Measurements from ENCODE around the gene LAMA4.

Gene LAMA4

DNA sequence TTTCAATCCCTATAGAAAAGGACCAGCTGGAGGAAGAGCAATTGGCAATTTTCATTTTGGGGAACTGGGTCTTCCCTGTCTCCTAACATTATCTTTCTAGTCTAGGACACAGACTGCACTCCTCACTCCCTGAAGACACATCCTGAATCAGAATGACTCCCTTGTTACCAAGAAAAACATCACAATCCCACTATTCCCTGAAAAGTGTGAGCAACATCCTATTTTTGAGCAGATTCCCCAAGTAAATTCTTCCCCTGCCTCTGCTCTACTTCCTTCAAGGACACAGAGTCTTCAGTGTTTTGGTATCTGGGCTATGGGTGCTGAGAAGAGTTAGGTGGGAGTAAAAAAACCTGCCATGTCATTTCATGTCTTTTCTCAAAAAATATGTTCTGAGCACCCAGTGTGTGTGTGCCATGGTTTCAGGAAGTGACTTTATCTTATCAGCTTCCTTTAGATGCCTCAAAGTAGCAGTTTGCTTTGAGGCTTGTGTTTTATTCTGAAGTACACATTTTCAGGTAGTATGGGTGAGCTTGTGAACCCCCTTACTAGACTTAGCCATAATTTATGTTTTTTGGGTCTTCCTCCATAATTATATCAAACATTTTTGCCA lies 12.4 kb downstream of the LAMA4 start:
- no peak for DNase-seq (ENCODE audit: low read depth in 2 of 3, low spot score in 2 of 3)

DNA sequence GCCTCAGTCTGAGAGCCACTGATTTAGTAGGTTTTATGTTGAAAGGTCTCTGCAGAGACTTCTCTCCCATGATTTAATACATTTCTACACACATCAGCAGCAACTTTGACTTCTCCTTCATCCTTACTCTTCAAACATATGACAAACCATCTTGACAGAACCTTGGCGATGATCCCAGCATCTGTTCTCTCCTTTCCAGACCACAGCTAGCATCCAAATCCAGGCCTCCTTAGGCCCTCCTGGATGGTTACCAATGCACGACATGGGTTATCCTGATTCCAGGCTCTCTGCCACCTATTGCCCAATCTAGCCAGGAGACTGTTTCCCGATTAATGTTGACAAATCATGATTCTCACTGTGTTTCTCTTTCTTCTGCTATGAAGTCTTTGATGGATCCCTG lies 16.8 kb downstream of the LAMA4 start:
- no peak for DNase-seq (ENCODE audit: low read depth in 2 of 3, low spot score in 2 of 3)

GRCh38 chr6:112237066-112237465 lies 17.3 kb downstream of the LAMA4 start:
- no peak for DNase-seq (ENCODE audit: low read depth in 2 of 3, low spot score in 2 of 3)

DNA sequence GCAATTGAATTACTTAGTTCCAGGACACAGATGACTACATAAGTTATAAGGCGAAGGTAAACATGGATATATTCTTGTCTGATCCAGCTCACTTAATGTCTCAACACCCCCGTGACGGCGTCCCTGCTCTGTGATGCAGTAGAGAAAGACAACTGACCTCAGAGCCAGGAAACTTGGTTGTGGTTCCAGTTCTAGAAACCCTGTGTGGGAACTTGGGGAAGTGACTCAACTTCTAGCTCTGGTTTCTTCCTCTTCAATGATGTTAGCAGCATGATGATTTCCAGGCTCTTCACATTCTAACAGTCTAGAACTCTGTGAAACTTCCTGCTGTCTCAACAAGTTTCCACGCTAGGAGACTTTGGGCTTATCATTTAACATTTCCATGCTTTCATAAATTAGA lies 18.4 kb downstream of the LAMA4 start:
- DNase-seq (ENCODE audit: low read depth in 2 of 3, low spot score in 2 of 3): peak; percentile 25 to 36 (median 33)

GRCh38 chr6:112234601-112235000 lies 19.8 kb downstream of the LAMA4 start:
- DNase-seq (ENCODE audit: low read depth in 2 of 3, low spot score in 2 of 3): no peak

- DNase-seq (ENCODE audit: low read depth in 2 of 3, low spot score in 2 of 3): no peak
These were observed 20.5 kb downstream of the LAMA4 start for GRCh38 chr6:112233847-112234246.

GRCh38 chr6:112232845-112233256 lies 21.5 kb downstream of the LAMA4 start:
- DNase-seq (ENCODE audit: low read depth in 2 of 3, low spot score in 2 of 3): no peak

DNA sequence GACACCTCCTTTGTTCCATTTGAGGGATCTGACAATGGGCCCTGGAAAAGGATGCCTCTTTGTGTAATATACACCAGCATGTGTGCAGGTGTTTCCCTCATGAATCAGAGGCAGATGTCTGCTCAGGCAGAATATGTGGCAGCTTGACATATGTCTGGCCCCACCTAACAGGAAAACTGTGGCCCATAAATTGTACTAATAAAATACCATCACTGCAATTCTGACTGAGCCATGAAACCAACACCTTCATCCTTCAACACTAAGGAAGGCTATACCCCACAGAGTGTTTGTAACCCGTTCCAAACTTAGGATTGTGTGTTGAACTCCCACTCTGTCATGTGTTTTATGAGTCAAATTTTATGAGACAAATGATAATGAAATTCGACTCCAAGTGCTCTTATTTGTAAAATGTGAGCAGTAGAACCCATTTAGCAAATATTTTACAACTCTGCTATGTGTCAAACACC lies 22.7 kb downstream of the LAMA4 start:
- no peak for DNase-seq (ENCODE audit: low read depth in 2 of 3, low spot score in 2 of 3)

DNA sequence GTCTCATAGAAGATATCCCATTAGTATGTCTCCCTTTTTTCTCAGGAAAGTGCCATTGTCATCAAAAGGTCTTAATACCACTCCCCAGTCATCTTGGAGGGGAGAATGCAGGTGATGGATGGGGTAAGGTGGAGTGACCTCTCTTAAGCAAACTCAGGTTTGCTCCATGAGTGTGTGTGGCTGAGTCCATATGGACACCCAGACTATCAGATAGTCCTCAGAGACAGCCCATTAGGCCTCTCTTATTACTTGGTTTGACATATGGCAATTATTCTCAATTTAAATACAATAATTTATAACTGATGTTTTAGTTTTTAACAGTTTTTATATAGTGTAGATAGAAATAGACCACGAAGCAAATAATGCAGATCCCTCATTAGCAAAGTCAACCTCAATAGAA lies 23.2 kb downstream of the LAMA4 start:
- DNase-seq (ENCODE audit: low read depth in 2 of 3, low spot score in 2 of 3): no peak

- no peak for DNase-seq (ENCODE audit: low read depth in 2 of 3, low spot score in 2 of 3)
These were observed 25.7 kb downstream of the LAMA4 start for GRCh38 chr6:112228480-112229332.

- DNase-seq (ENCODE audit: low read depth in 2 of 3, low spot score in 2 of 3): no peak
These were observed 26.4 kb downstream of the LAMA4 start for GRCh38 chr6:112227992-112228391.

DNA sequence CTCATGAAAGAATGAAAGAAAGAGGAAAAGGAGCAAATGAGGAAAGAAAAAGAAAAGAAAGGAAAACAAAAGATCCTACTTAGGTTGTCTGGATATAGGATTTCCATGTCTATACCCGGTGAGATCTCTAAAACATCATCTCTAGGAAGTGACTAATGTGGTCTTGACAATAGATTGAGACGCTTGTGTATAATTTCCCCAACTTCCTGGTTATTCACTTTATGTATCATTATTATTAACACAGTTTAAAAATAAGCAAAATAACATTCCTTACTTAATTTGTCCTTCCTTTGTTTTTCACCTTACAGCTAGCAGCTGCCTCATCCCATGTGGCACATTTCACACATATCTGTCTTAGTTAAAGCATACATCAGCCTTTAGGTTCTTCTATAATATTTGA lies 27.0 kb downstream of the LAMA4 start:
- DNase-seq (ENCODE audit: low read depth in 2 of 3, low spot score in 2 of 3): no peak

- DNase-seq (ENCODE audit: low read depth in 2 of 3, low spot score in 2 of 3): no peak
These were observed 28.7 kb downstream of the LAMA4 start for GRCh38 chr6:112225691-112226090.

DNA sequence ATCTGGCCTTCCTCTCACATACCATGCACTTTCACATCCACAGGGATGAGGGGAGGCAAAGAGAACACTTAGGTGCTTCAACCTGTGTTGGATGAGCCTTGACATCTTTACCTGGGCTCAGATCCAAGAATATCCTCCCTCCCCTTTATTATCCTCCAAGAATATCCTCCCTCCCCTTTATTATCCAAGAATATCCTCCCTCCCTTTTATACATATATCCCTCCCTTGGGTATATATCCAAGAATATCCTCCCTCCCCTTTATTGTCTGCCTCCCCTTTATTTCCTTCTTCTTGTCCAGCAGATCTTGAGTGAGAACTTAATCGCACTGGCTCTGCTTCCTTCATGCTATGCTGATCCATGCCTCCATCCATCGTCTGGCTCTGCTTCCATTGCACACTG lies 30.3 kb downstream of the LAMA4 start:
- no peak for DNase-seq (ENCODE audit: low read depth in 2 of 3, low spot score in 2 of 3)

- DNase-seq (ENCODE audit: low read depth in 2 of 3, low spot score in 2 of 3): no peak
These were observed 31.1 kb downstream of the LAMA4 start for GRCh38 chr6:112223070-112223861.

GRCh38 chr6:112221981-112222852 lies 32.1 kb downstream of the LAMA4 start:
- no peak for DNase-seq (ENCODE audit: low read depth in 2 of 3, low spot score in 2 of 3)

DNA sequence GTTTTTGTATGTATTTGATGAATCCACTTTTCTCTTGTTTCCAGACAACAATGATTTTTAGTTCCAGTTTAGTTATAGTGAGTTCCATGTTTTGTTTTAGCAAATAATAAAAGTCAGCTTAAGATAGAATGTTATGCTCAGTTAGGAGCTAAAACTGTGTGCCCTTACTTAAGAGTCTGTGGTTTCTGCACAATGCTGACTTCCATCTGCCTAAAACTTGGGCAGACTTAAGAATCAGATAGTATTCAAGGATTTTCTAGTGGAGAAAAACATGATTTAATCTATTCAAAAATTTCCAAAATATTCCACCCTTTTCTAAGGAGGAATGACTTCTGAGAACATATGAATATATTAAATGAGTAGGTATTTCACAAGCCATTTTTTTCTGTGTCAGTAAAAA lies 32.8 kb downstream of the LAMA4 start:
- DNase-seq (ENCODE audit: low read depth in 2 of 3, low spot score in 2 of 3): no peak

DNA sequence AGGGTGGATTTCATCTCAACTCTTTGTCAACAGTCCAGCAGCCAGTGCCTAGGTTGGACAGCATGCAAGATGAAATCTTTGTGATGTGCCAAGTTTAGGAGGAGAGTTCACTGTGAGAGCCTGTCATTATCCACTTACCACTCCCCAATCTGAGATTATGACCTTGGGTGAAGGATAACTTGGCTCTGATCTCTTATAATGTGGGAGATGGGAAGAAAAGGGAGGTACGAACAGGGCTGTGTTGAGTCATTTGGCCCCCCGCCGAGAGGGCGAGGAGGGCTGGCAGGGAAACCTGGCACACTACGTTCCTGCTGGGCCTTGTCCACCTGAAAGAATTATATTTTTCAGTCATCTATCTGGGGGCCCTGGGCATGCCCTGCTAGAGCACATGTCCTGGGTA lies 35.8 kb downstream of the LAMA4 start:
- no peak for DNase-seq (ENCODE audit: low read depth in 2 of 3, low spot score in 2 of 3)

DNA sequence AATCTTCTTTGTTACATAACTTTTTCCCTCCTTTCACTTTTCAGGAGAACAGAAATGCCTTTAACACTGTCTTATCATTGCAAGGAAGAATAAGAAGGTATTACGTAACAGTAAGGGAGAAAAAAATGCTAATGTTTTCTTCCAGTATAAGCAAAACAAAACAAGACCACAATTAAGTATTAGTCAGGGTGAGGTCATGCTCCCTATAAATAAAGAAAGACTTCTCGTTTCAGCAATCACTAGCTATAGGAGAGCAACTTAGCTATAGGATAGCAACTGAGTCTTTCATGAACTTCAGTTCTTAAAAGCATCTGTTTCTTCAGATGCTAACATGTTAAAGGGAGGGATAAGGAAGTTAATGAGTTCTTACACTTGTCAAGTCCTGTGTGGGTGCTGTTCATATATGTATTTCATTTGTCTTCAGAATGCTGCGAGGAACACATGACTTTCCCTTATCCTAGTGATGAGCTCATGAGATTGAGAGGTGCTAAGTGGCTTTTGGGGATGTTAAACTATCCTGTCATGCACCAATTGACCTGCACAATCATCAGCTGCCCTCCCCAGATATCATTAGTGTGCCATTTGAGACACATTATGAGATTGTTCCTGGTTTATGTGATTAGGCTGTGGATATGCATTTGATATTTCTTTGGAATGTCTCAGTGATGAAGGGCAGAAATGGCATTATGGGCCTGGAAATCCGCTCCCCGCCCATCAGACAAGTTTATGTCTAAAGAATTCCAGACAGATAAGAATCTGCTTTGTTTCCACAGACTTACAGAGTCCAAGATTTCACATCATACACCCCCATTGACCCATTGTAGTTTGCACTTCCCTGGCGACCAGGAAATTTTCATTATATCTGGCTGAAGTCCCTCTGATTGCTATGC lies 37.5 kb downstream of the LAMA4 start:
- no peak for DNase-seq (ENCODE audit: low read depth in 2 of 3, low spot score in 2 of 3)
